ENCODE results near the gene MISP. TPM values are rescaled to one million over a fixed set of nuclear protein-coding genes. Genes with fewer than 3 reads are reported as not detected.

MISP gene
- total and polyA plus RNA-seq, 2 of the 13 experiments (the other 11 are each of a cell fraction or from before 2014, with no cell fraction given) = 0.67 to 1.3 TPM

- Histone ChIP-seq H3K9me3 (ENCODE audit: low read length) (no peaks in the 10 kb centered on the region), H3K27ac (ENCODE audit: extremely low read length, insufficient read depth, low read length) (no peak overlapping the region), H3K4me2 (ENCODE audit: low read depth, low read length) (peak overlapping the region; percentile 43), H3K9ac (ENCODE audit: insufficient read depth, low read depth, low read length) (peak overlapping the region; percentile 10; the same call in 1 of the 2 replicates), H3K4me3 (replicated peaks in 1 of 3; ENCODE audit: insufficient read depth in 1 of 3, low read depth in 2 of 3, low read length in 3 of 3) (peak overlapping the region in 1 of 3 experiments; percentile 38; a peak in 1 of 6 replicates), H3K27me3 (ENCODE audit: control insufficient read depth in 1 of 2, insufficient read depth in 2 of 2, low read length in 2 of 2) (no peaks in the 10 kb centered on the region), H2AFZ (ENCODE audit: low read length) (no peak overlapping the region), H3K79me2 (ENCODE audit: insufficient read depth, low read length) (no peaks in the 10 kb centered on the region), H3K4me1 (ENCODE audit: insufficient read depth, low read length) (peaks cover 77% of the 10 kb centered on the region), H3K36me3 (replicated peaks in 1 of 2; ENCODE audit: control insufficient read depth in 1 of 2, insufficient read depth in 2 of 2, low read length in 2 of 2) (no peaks in the 10 kb centered on the region), H4K20me1 (ENCODE audit: insufficient read depth, low read length) (no peaks in the 10 kb centered on the region)
- ATAC-seq = no peak
- WGBS (ENCODE audit: low lambda C conversion rate) = 22% methylated on average over 6 of the region's 8 CpGs
- POLR2A ChIA-PET = interaction anchor here (1.1 kb wide), 1 partner anchor 10 kb away, joined by 4 read pairs; no protein-coding TSS in a partner anchor
- intact Hi-C loops (cut with micrococcal nuclease; ENCODE audit: unreplicated experiment) = no loop called here
- no peak for FAIRE-seq
- in situ Hi-C loops (cut with HindIII; ENCODE audit: extremely low pct_ligation_motif_present, low pct_unique_long_range_greater_than_20kb) = no loop called here
- no peak for DNase-seq (ENCODE audit: low spot score)
- CTCF ChIA-PET (ENCODE audit: low intra/inter-chr PET ratio, low total read pairs) = no interaction called here
- BruUV-seq (replicated peaks) = no TSS peak
- TF ChIP-seq KLF9 (CRISPR knock-in tag; IDR thresholded peaks at IDR 0.05; ENCODE audit: low read depth) = no peak
- TF ChIP-seq ZNF569 (CRISPR knock-in tag; IDR thresholded peaks at IDR 0.05; ENCODE audit: borderline replicate concordance) = no peak
- no peak for TF ChIP-seq NFYC (CRISPR knock-in tag; IDR thresholded peaks at IDR 0.05)
- no peak for TF ChIP-seq ZNF816 (CRISPR knock-in tag; IDR thresholded peaks at IDR 0.05; ENCODE audit: borderline replicate concordance)
- TF ChIP-seq SNAPC4 (CRISPR knock-in tag; IDR thresholded peaks at IDR 0.05) = no peak
- no peak for TF ChIP-seq U2AF1 (optimal IDR thresholded peaks at IDR 0.05; ENCODE audit: low read depth, low read length)
- no peak for TF ChIP-seq CENPBD1 (CRISPR knock-in tag; IDR thresholded peaks at IDR 0.05; ENCODE audit: borderline replicate concordance, low read depth)
- no peak for TF ChIP-seq ZNF749 (CRISPR knock-in tag; IDR thresholded peaks at IDR 0.05; ENCODE audit: borderline replicate concordance)
- no peak for TF ChIP-seq ZNF883 (CRISPR knock-in tag; IDR thresholded peaks at IDR 0.05; ENCODE audit: not compliant biosample characterization)
- no peak for TF ChIP-seq ZBTB42 (CRISPR knock-in tag; IDR thresholded peaks at IDR 0.05)
- TF ChIP-seq MED1 (CRISPR knock-in tag; IDR thresholded peaks at IDR 0.05) = no peak
- TF ChIP-seq FOXO4 (CRISPR knock-in tag; conservative IDR thresholded peaks at IDR 0.05) = no peak
- TF ChIP-seq ZNF607 (CRISPR knock-in tag; IDR thresholded peaks at IDR 0.05; ENCODE audit: borderline replicate concordance) = no peak
- no peak for TF ChIP-seq LRRFIP1 (CRISPR knock-in tag; conservative IDR thresholded peaks at IDR 0.05)
Measured at GRCh38 chr19:791567-792305, 40.8 kb downstream of the MISP start.

All from HepG2 (cell line).